A549 (cell line): Measurements from ENCODE around the gene ZNF628. TPM values are rescaled to one million over a fixed set of nuclear protein-coding genes. Genes with fewer than 3 reads are reported as not detected.
A peak's percentile ranks its signal among the peaks of the same experiment; 100 is the strongest.

Experiments used
- ATAC-seq, 2 experiments: fragments of 200-7000 bp in 1 of 2; fragments of >200 bp in 1 of 2; cut with Nextera tagmentation in 1 of 2; cut with Tn5 transposase in 1 of 2; 3 replicates each; pipeline versions ENCODE4 v1.8.0 to v1.9.1; 2018 to 2020; ENCODE audit warnings: mild to moderate bottlenecking in 1 of 2, moderate library complexity in 1 of 2
- CTCF ChIA-PET: fragments of 300-600 bp; sonication (Branson Sonifier 250); formaldehyde crosslinking; extraction: SDS; loops from one replicate; lab custom pipeline; 2021; ENCODE audit warnings: antibody characterized with exemption, inconsistent platforms; lab: Yijun Ruan, JAX
- POLR2A ChIA-PET: fragments of 350-600 bp; formaldehyde crosslinking; extraction: SDS; loops from one replicate; lab custom pipeline; 2021; ENCODE audit warnings: antibody characterized with exemption, inconsistent platforms; lab: Yijun Ruan, JAX
- DNase-seq, 2 experiments: peaks; one replicate each; pipeline versions ENCODE4 v3.0.0 to v3.0.0-alpha.2; 2011 to 2016; ENCODE audit warnings: low read depth in 1 of 2, low spot score in 1 of 2
- FAIRE-seq: peaks from 2 replicates; lab custom pipeline; 2011; peaks lifted over from hg19 to GRCh38; lab: Jason Lieb, UNC
- H3K27ac ChIP-seq, 2 experiments: fragments of >200 bp; sonication (Bioruptor Twin); formaldehyde crosslinking; 3 replicates each; pipeline ENCODE4 v1.5.1; 2016 to 2017
- H3K4me1 ChIP-seq: fragments of >200 bp; sonication (Bioruptor Twin); formaldehyde crosslinking; 3 replicates; pipeline ENCODE4 v1.6.1; 2016
- H3K4me2 ChIP-seq: fragments of >200 bp; sonication (Bioruptor Twin); formaldehyde crosslinking; 3 replicates; pipeline ENCODE4 v1.6.1; 2016
- H3K4me3 ChIP-seq: fragments of >200 bp; sonication (Bioruptor Twin); formaldehyde crosslinking; 3 replicates; pipeline ENCODE4 v1.5.1; 2016
- H3K9me3 ChIP-seq: fragments of >200 bp; sonication (Bioruptor Twin); formaldehyde crosslinking; 3 replicates; pipeline ENCODE4 v1.6.1; 2016
- CBX2 ChIP-seq: fragments of 200-600 bp; sonication (generic); IDR thresholded peaks from 2 replicates; pipeline ENCODE4 v1.6.1; 2016; ENCODE audit warnings: low read depth, mild to moderate bottlenecking, borderline replicate concordance
- CBX8 ChIP-seq: fragments of 200-600 bp; sonication (generic); IDR thresholded peaks from 2 replicates; pipeline ENCODE4 v1.6.1; 2016
- CHD2 ChIP-seq: fragments of 150-350 bp; IDR thresholded peaks from 2 replicates; pipeline ENCODE4 v1.6.1; 2014; ENCODE audit warnings: low read length; ENCODE audit not compliant: partially characterized antibody
- EP300 ChIP-seq, 2 experiments: fragments of >200 bp; sonication (Bioruptor Twin); formaldehyde crosslinking; IDR thresholded peaks; 2 replicates in 1 of 2; 3 replicates in 1 of 2; pipeline ENCODE4 v1.6.1; 2016 to 2017
- HMGXB4 ChIP-seq: fragments of 250-450 bp; sonication (Bioruptor Pico); IDR thresholded peaks from 2 replicates; pipeline ENCODE4 v1.5.0; 2021; ENCODE audit warnings: mild to moderate bottlenecking, moderate library complexity, borderline replicate concordance
- HOXB13 ChIP-seq: fragments of 250-450 bp; sonication (Bioruptor Pico); IDR thresholded peaks from 2 replicates; pipeline ENCODE4 v1.5.0; 2020; ENCODE audit warnings: low read depth, mild to moderate bottlenecking, moderate library complexity
- JUNB ChIP-seq: fragments of >200 bp; sonication (Bioruptor Twin); formaldehyde crosslinking; IDR thresholded peaks from 2 replicates; pipeline ENCODE4 v1.6.1; 2016
- NFE2L2 ChIP-seq: fragments of 150-350 bp; conservative IDR thresholded peaks from 2 replicates; pipeline ENCODE4 v1.6.1; 2014; ENCODE audit warnings: low read length
- PBX3 ChIP-seq: IDR thresholded peaks from 2 replicates; pipeline ENCODE4 v1.6.1; 2012
- RNF2 ChIP-seq: fragments of 200-600 bp; sonication (generic); IDR thresholded peaks from 2 replicates; pipeline ENCODE4 v1.6.1; 2016; ENCODE audit warnings: low read depth, mild to moderate bottlenecking, antibody characterized with exemption, moderate library complexity, borderline replicate concordance
- TP53 ChIP-seq: fragments of 250-450 bp; sonication (Bioruptor Pico); IDR thresholded peaks from 2 replicates; pipeline ENCODE4 v1.5.0; 2021; ENCODE audit warnings: mild to moderate bottlenecking, moderate library complexity
- ZC3H11A ChIP-seq: fragments of 450-650 bp; IDR thresholded peaks from 2 replicates; pipeline ENCODE4 v1.6.1; 2014; ENCODE audit warnings: antibody characterized with exemption, mild to moderate bottlenecking
- ZFP36 ChIP-seq: fragments of 450-650 bp; IDR thresholded peaks from 2 replicates; pipeline ENCODE4 v1.6.1; 2014; ENCODE audit warnings: borderline replicate concordance; ENCODE audit not compliant: partially characterized antibody
- WGBS: methylation state at CpG from one replicate; pipeline ENCODE4 v1.1.6; 2017; ENCODE audit errors: missing lambda C conversion rate; 5-methylcytosine and 5-hydroxymethylcytosine counted together
- polyA plus RNA-seq, 4 experiments: library from polyadenylated mRNA; depleted of rRNA in 3 of 4; stranded (reverse); fragments of >200 nt; fragmentation: RNase III in 1 of 4; extraction: RNeasy Plus Mini Kit Qiagen cat#74134 plus additional on column Dnase treatment in 1 of 4; gene quantifications; 2 replicates in 3 of 4; 3 replicates in 1 of 4; pipeline ENCODE4 v1.2.3, GENCODE V29; 2011 to 2017
- TF ChIP-seq, protein P1 (sequence below): fragments of 250-450 bp; sonication (Bioruptor Pico); IDR thresholded peaks from 2 replicates; pipeline ENCODE4 v1.5.0; 2020; ENCODE audit warnings: low read depth, mild to moderate bottlenecking, moderate library complexity

The ZNF628 gene
- polyA plus RNA-seq, 2 of the 4 experiments (the other 2 are of a cell fraction): 0.32 to 5.7 TPM

GRCh38 chr19:55451163-55451964 is 25.1 kb upstream of the ZNF628 start (continued):
- no peak for TF ChIP-seq RNF2
- TF ChIP-seq CBX8: no peak
- TF ChIP-seq NFE2L2: no peak

GRCh38 chr19:55451965-55452748 is 24.3 kb upstream of the ZNF628 start:
- ChIA-PET POLR2A (interaction anchor here (1.3 to 1.9 kb wide), 2 partner anchors 44 to 45 kb away, joined by 4 to 5 read pairs; partner anchors contain the start of gene UBE2S), CTCF (interaction anchor here (0.6 to 4.3 kb wide), 6 partner anchors 11 to 311 kb away, joined by 3 to 26 read pairs (median 7); no protein-coding TSS in a partner anchor)
- Histone ChIP-seq H3K27ac (peak overlapping the region in 1 of 2 experiments; percentile 68; a peak in 3 of 6 replicates), H3K4me1 (peaks cover 32% of the 10 kb centered on the region), H3K9me3 (no peaks in the 10 kb centered on the region), H3K4me3 (peak overlapping the region; percentile 44), H3K4me2 (peak overlapping the region; percentile 98)
- no peak for TF ChIP-seq ZC3H11A
- DNase-seq (no peak), FAIRE-seq (no peak), ATAC-seq (no peak)
- WGBS: 70% methylated on average over 23 of the region's 57 CpGs

DNA sequence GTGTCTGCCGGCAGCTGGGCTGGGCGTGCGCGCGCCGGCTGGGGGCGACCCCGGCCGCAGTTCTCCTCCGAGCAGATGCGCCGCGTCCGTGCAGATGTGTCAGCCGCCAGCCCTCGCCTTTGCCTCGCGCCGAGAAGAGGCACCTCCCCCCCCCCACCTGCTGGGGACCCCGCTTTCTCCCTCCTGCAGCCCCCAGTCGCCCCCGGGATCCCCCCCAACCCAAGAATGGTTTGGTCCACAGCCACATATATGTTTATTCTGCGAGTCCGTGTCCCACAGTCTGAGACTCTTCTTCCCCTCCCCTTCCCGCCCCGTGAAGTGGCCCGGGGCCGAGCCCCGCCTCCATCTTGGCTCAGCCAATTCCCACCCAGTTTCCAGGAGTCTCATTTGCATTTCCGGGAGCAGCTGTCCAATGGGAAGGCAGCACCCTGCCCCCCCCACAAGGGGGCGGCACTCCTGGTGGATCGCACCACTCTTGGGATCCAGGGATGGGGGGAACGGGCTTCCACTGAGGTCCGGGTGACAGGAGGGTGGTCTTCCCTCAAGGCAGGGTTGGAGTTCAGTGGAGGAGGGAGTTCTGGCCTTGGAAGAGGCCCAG is 23.6 kb upstream of the ZNF628 start:
- DNase-seq (peak; percentile 66 to 80), FAIRE-seq (no peak), ATAC-seq (peak in 1 of 2 experiments; percentile 63; a peak in 3 of 6 replicates)
- no peak overlapping the region for H3K4me3 ChIP-seq
- TF ChIP-seq CHD2 (no peak), HMGXB4 (CRISPR knock-in tag) (no peak), RNF2 (no peak), CBX2 (no peak), HOXB13 (CRISPR knock-in tag) (no peak), JUNB (no peak), PBX3 (no peak), EP300 (IDR thresholded peaks at IDR 0.05) (no peak), TP53 (CRISPR knock-in tag) (no peak), ZFP36 (no peak)
- TF ChIP-seq, protein P1, sequence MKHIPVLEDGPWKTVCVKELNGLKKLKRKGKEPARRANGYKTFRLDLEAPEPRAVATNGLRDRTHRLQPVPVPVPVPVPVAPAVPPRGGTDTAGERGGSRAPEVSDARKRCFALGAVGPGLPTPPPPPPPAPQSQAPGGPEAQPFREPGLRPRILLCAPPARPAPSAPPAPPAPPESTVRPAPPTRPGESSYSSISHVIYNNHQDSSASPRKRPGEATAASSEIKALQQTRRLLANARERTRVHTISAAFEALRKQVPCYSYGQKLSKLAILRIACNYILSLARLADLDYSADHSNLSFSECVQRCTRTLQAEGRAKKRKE: no peak
- no peak overlapping the region for H3K27ac ChIP-seq
- peaks cover 31% of the 10 kb centered on the region for H3K4me1 ChIP-seq
- no peaks in the 10 kb centered on the region for H3K9me3 ChIP-seq
- 87% methylated on average over 26 of the region's 34 CpGs for WGBS
- CTCF ChIA-PET: interaction anchor here (0.5 to 4.3 kb wide), 20 partner anchors 8 to 378 kb away, joined by 3 to 39 read pairs (median 4); partner anchors contain the start of gene NAT14
- H3K4me2 ChIP-seq: peak overlapping the region; percentile 12; the same call in 2 of the 3 replicates
- POLR2A ChIA-PET: interaction anchor here (1.3 to 1.9 kb wide), 2 partner anchors 45 to 46 kb away, joined by 4 to 5 read pairs; partner anchors contain the start of gene UBE2S
